Tibial nerve (tissue), 4 donors: ENCODE measurements around the gene CRIP2.

Experiments
- CTCF ChIP-seq, 5 experiments: fragments of 200-600 bp in 3 of 5; fragments of 450-650 bp in 2 of 5; sonication (generic) in 3 of 5; IDR thresholded peaks; one replicate each; pipeline ENCODE4 v1.5.1; 2016 to 2019; ENCODE audit warnings: antibody characterized with exemption in 5 of 5, mild to moderate bottlenecking in 3 of 5, moderate library complexity in 2 of 5
- EP300 ChIP-seq, 2 donors: sonication (generic); formaldehyde crosslinking; IDR thresholded peaks; one replicate each; pipeline ENCODE4 v1.6.1; 2017; ENCODE audit warnings: antibody characterized with exemption in 2 of 2, mild to moderate bottlenecking in 1 of 2
- POLR2A ChIP-seq, 2 donors: fragments of 450-650 bp; IDR thresholded peaks; one replicate each; pipeline ENCODE4 v1.6.1; 2017; ENCODE audit warnings: antibody characterized with exemption in 2 of 2, mild to moderate bottlenecking in 2 of 2, moderate library complexity in 2 of 2

- TF ChIP-seq CTCF (IDR thresholded peaks at IDR 0.05) (no peak), POLR2A (IDR thresholded peaks at IDR 0.05) (no peak), EP300 (IDR thresholded peaks at IDR 0.05) (no peak)
Observed at GRCh38 chr14:105473033-105473676, 1.5 kb upstream of the CRIP2 start.
